H1 (cell line): ENCODE data around the gene BCAS4. TPM values are rescaled to one million over a fixed set of nuclear protein-coding genes. Genes with fewer than 3 reads are reported as not detected.

Experiments
- CTCF ChIA-PET: fragments of 300-600 bp; sonication (Branson Sonifier 250); formaldehyde crosslinking; loops from one replicate; lab custom pipeline; 2021; ENCODE audit not compliant: partially characterized antibody; lab: Charles Lee
- POLR2A ChIA-PET: fragments of 300-600 bp; sonication (Branson Sonifier 250); formaldehyde crosslinking; loops from one replicate; lab custom pipeline; 2021; ENCODE audit warnings: inconsistent platforms; ENCODE audit not compliant: partially characterized antibody; lab: Charles Lee
- DNase-seq, 2 experiments: peaks; one replicate each; pipeline versions ENCODE4 v3.0.0 to v3.0.0-alpha.2; 2010 to 2022; ENCODE audit warnings: low spot score in 2 of 2, low read depth in 1 of 2, mixed read lengths in 1 of 2
- FAIRE-seq: peaks from 2 replicates; lab custom pipeline; 2011; peaks lifted over from hg19 to GRCh38; lab: Jason Lieb, UNC
- H2AFZ ChIP-seq: 2 replicates; pipeline ENCODE4 v1.8.1; 2012; ENCODE audit warnings: low read length, inconsistent platforms
- H2AK5ac ChIP-seq: 2 replicates; pipeline ENCODE4 v1.6.1; 2013; ENCODE audit warnings: low read depth, low read length
- H2BK120ac ChIP-seq: replicated peaks from 2 replicates; pipeline ENCODE3; 2013; ENCODE audit warnings: low read depth, low read length, inconsistent platforms
- H2BK12ac ChIP-seq: 2 replicates; pipeline ENCODE4 v1.6.1; 2013; ENCODE audit warnings: low read depth, low read length
- H2BK15ac ChIP-seq: 2 replicates; pipeline ENCODE4 v1.6.1; 2013; ENCODE audit warnings: low read length
- H2BK20ac ChIP-seq: 2 replicates; pipeline ENCODE4 v1.6.1; 2013; ENCODE audit warnings: low read length
- H2BK5ac ChIP-seq: 2 replicates; pipeline ENCODE4 v1.6.1; 2013; ENCODE audit warnings: low read depth, low read length
- H3K14ac ChIP-seq: 2 replicates; pipeline ENCODE4 v1.6.1; 2013; ENCODE audit warnings: inconsistent platforms; ENCODE audit not compliant: insufficient read length
- H3K18ac ChIP-seq: 2 replicates; pipeline ENCODE4 v1.6.1; 2013; ENCODE audit warnings: low read length; ENCODE audit errors: extremely low read depth
- H3K23ac ChIP-seq: 2 replicates; pipeline ENCODE4 v1.6.1; 2013; ENCODE audit warnings: inconsistent platforms; ENCODE audit not compliant: insufficient read length
- H3K23me2 ChIP-seq: 2 replicates; pipeline ENCODE4 v1.6.1; 2013; ENCODE audit warnings: low read depth, low read length
- H3K27ac ChIP-seq: 2 replicates; pipeline ENCODE4 v1.6.1; 2011; ENCODE audit warnings: low read depth, low read length, inconsistent platforms
- H3K27me3 ChIP-seq, 4 experiments: replicated peaks in 1 of 4; 1 replicate in 1 of 4; 2 replicates in 3 of 4; pipeline versions ENCODE4 v1.6.1 to v1.8.1; 2011 to 2013; ENCODE audit warnings: low read length in 3 of 4, mild to moderate bottlenecking in 3 of 4, inconsistent platforms in 2 of 4, mixed read lengths in 2 of 4, moderate library complexity in 1 of 4; ENCODE audit not compliant: control insufficient read depth in 3 of 4, insufficient read depth in 3 of 4; ENCODE audit errors: extremely low read depth in 1 of 4
- H3K36me3 ChIP-seq, 4 experiments: 2 replicates each; pipeline versions ENCODE4 v1.6.1 to v1.8.1; 2011 to 2013; ENCODE audit warnings: mild to moderate bottlenecking in 4 of 4, low read length in 3 of 4, moderate library complexity in 2 of 4, control low read depth in 1 of 4, inconsistent platforms in 1 of 4; ENCODE audit not compliant: insufficient read depth in 4 of 4, control insufficient read depth in 2 of 4
- H3K4ac ChIP-seq: replicated peaks from 2 replicates; pipeline ENCODE3; 2013; ENCODE audit warnings: low read length, low read depth, mixed read lengths, inconsistent platforms; ENCODE audit not compliant: insufficient read length
- H3K4me1 ChIP-seq, 4 experiments: replicated peaks in 1 of 4; 1 replicate in 1 of 4; 2 replicates in 3 of 4; pipeline versions ENCODE4 v1.6.1 to v1.8.1; 2011 to 2013; ENCODE audit warnings: low read length in 3 of 4, inconsistent platforms in 2 of 4, mixed read lengths in 1 of 4; ENCODE audit not compliant: insufficient read depth in 4 of 4, control insufficient read depth in 3 of 4
- H3K4me2 ChIP-seq, 2 experiments: 2 replicates each; pipeline versions ENCODE4 v1.6.1 to v1.8.1; 2011 to 2013; ENCODE audit warnings: low read depth in 2 of 2, low read length in 2 of 2, control low read depth in 1 of 2, inconsistent platforms in 1 of 2, mild to moderate bottlenecking in 1 of 2; ENCODE audit not compliant: insufficient read depth in 1 of 2
- H3K4me3 ChIP-seq, 4 experiments: fragments of 200-600, 300-600 bp in 1 of 4; sonication (generic), shearing (Covaris generic), sonication (Bioruptor Twin) in 1 of 4; 2 replicates each; pipeline versions ENCODE4 v1.5.1 to v1.8.1; 2011 to 2016; ENCODE audit warnings: low read length in 4 of 4, low read depth in 3 of 4, control low read depth in 2 of 4, inconsistent platforms in 2 of 4, mild to moderate bottlenecking in 2 of 4, mixed read lengths in 1 of 4, moderate library complexity in 1 of 4; ENCODE audit not compliant: insufficient read depth in 2 of 4; ENCODE audit errors: extremely low read depth in 1 of 4
- H3K56ac ChIP-seq: replicated peaks from 2 replicates; pipeline ENCODE3; 2013; ENCODE audit warnings: low read depth, mild to moderate bottlenecking, mixed read lengths, low read length, inconsistent platforms; ENCODE audit not compliant: insufficient read length
- H3K79me1 ChIP-seq: 2 replicates; pipeline ENCODE4 v1.6.1; 2013; ENCODE audit warnings: low read depth, low read length, control low read depth
- H3K79me2 ChIP-seq, 2 experiments: 2 replicates each; pipeline versions ENCODE4 v1.6.1 to v1.8.1; 2012 to 2013; ENCODE audit warnings: low read length in 2 of 2, mild to moderate bottlenecking in 2 of 2, inconsistent platforms in 1 of 2; ENCODE audit not compliant: insufficient read depth in 2 of 2, control insufficient read depth in 1 of 2
- H3K9ac ChIP-seq, 4 experiments: replicated peaks in 1 of 4; 1 replicate in 1 of 4; 2 replicates in 3 of 4; pipeline versions ENCODE4 v1.6.1 to v1.8.1; 2011 to 2013; ENCODE audit warnings: low read depth in 3 of 4, low read length in 3 of 4, control low read depth in 2 of 4, mild to moderate bottlenecking in 2 of 4, moderate library complexity in 2 of 4, inconsistent platforms in 1 of 4; ENCODE audit errors: extremely low read depth in 1 of 4
- H3K9me3 ChIP-seq, 2 experiments: 2 replicates each; pipeline versions ENCODE4 v1.6.1 to v1.8.1; 2012 to 2013; ENCODE audit warnings: mild to moderate bottlenecking in 2 of 2, moderate library complexity in 2 of 2, control low read depth in 1 of 2, inconsistent platforms in 1 of 2, low read depth in 1 of 2, low read length in 1 of 2, mixed read lengths in 1 of 2; ENCODE audit not compliant: insufficient read depth in 2 of 2
- H4K20me1 ChIP-seq, 2 experiments: replicated peaks in 1 of 2; 2 replicates each; pipeline versions ENCODE3 to v1.8.1; 2011 to 2013; ENCODE audit warnings: inconsistent platforms in 2 of 2, low read length in 2 of 2, mild to moderate bottlenecking in 1 of 2; ENCODE audit not compliant: insufficient read depth in 2 of 2, control insufficient read depth in 1 of 2
- H4K5ac ChIP-seq: 2 replicates; pipeline ENCODE4 v1.6.1; 2013; ENCODE audit warnings: low read length, low read depth, mixed read lengths, inconsistent platforms; ENCODE audit not compliant: insufficient read length
- H4K8ac ChIP-seq: 2 replicates; pipeline ENCODE4 v1.8.0; 2013; ENCODE audit warnings: mild to moderate bottlenecking, moderate library complexity, low read length, inconsistent platforms; ENCODE audit not compliant: insufficient read depth; ENCODE audit errors: extremely low read depth
- H4K91ac ChIP-seq: replicated peaks from 2 replicates; pipeline ENCODE3; 2013; ENCODE audit warnings: low read length, mixed read lengths, inconsistent platforms; ENCODE audit not compliant: insufficient read length
- BACH1 ChIP-seq: IDR thresholded peaks from 2 replicates; pipeline ENCODE4 v1.6.1; 2012; ENCODE audit warnings: low read length, improper control_type of control experiment
- RFX5 ChIP-seq: IDR thresholded peaks from 2 replicates; pipeline ENCODE4 v1.6.1; 2011; ENCODE audit warnings: low read depth, low read length, improper control_type of control experiment, borderline replicate concordance
- TEAD4 ChIP-seq: IDR thresholded peaks from 2 replicates; pipeline ENCODE4 v1.6.1; 2012; ENCODE audit warnings: low read depth, low read length, inconsistent platforms, mixed read lengths
- YY1 ChIP-seq: IDR thresholded peaks from 2 replicates; pipeline ENCODE4 v1.6.1; 2011; ENCODE audit warnings: low read depth, mild to moderate bottlenecking, low read length
- WGBS, 2 experiments: shearing (Covaris generic) in 1 of 2; methylation state at CpG; one replicate each; pipeline versions ENCODE4 v1.1.6 to v1.1.7; 2013 to 2015; ENCODE audit warnings: low lambda C conversion rate in 2 of 2, mixed read lengths in 2 of 2, inconsistent platforms in 1 of 2, low coverage in 1 of 2, missing lambda C conversion rate in 1 of 2; ENCODE audit not compliant: insufficient replicate concordance in 2 of 2, insufficient coverage in 1 of 2, insufficient read length in 1 of 2; ENCODE audit errors: extremely low coverage in 1 of 2, missing lambda C conversion rate in 1 of 2; 5-methylcytosine and 5-hydroxymethylcytosine counted together
- polyA plus RNA-seq, 7 experiments: library from polyadenylated mRNA; depleted of rRNA in 3 of 7; stranded (reverse) in 5 of 7; unstranded in 2 of 7; fragments of >200 nt in 5 of 7; fragments of 200-250 nt in 2 of 7; gene quantifications; 1 replicate in 5 of 7; 2 replicates in 1 of 7; 4 replicates in 1 of 7; pipeline versions ENCODE4 v1.2.1 to v1.2.3, GENCODE V29; 2011 to 2013; ENCODE audit warnings: missing spikeins in 2 of 7, mixed read lengths in 2 of 7
- total RNA-seq: library from RNA; stranded (reverse); fragmentation: NEBNext Ultra II Directional; extraction: Animal tissue kit (Norgen Biotek cat#: 25700); gene quantifications from 2 replicates; pipeline ENCODE4 v1.2.1, GENCODE V29; 2021

The BCAS4 gene
- total and polyA plus RNA-seq, 2 of the 8 experiments (the other 6 are each of a cell fraction or from before 2014, with no cell fraction given) = 21.2 to 23.6 TPM

GRCh38 chr20:50862546-50862945, 67.7 kb downstream of the BCAS4 start:
- Histone ChIP-seq H3K79me1 (no peaks in the 10 kb centered on the region; the same call in 1 of the 2 replicates), H2AK5ac (no peak overlapping the region), H4K5ac (no peak overlapping the region), H2AFZ (no peak overlapping the region), H3K27me3 (no peaks in the 10 kb centered on the region), H2BK5ac (peak overlapping the region; percentile 44; the same call in 1 of the 2 replicates), H3K79me2 (no peaks in the 10 kb centered on the region), H3K4me1 (peaks cover 3 to 20% (median 9%) of the 10 kb centered on the region in 4 experiments; a peak in 6 of 7 replicates), H3K27ac (no peak overlapping the region), H4K8ac (no peak overlapping the region), H2BK20ac (no peak overlapping the region), H3K23ac (no peak overlapping the region), H3K4ac (peak overlapping the region; percentile 59), H3K4me3 (no peak overlapping the region), H2BK15ac (no peak overlapping the region), H2BK12ac (no peak overlapping the region), H4K20me1 (no peaks in the 10 kb centered on the region), H3K36me3 (no peaks in the 10 kb centered on the region), H3K9ac (no peak overlapping the region), H3K4me2 (no peak overlapping the region), H3K18ac (no peak overlapping the region; the same call in 1 of the 2 replicates), H3K14ac (no peak overlapping the region), H2BK120ac (no peak overlapping the region), H3K56ac (no peak overlapping the region), H3K23me2 (no peaks in the 10 kb centered on the region), H3K9me3 (no peaks in the 10 kb centered on the region), H4K91ac (no peak overlapping the region)
- ChIA-PET CTCF (interaction anchor here (0.6 to 1.2 kb wide), 5 partner anchors 8 to 239 kb away, joined by 3 to 5 read pairs (median 3); no protein-coding TSS in a partner anchor), POLR2A (interaction anchor here (0.9 kb wide), 1 partner anchor 21 kb away, joined by 3 read pairs; no protein-coding TSS in a partner anchor)
- 71% methylated on average over 3 of the region's 3 CpGs; no CpG with 5 or more reads in 1 of the 2 experiments for WGBS, 2 experiments
- DNase-seq (no peak), FAIRE-seq (no peak)
- TF ChIP-seq YY1 (no peak), TEAD4 (peak; percentile 17; the same call in 1 of the 2 replicates), RFX5 (no peak), BACH1 (no peak)
